HG02973 (cell line): Measurements from ENCODE around the gene AGMO.

Source experiments
- ATAC-seq: cut with Tn5 transposase; IDR thresholded peaks from one replicate; pipeline ENCODE4 v1.9.1; 2021; ENCODE audit warnings: moderate library complexity; ENCODE audit not compliant: unreplicated experiment

Gene AGMO

DNA sequence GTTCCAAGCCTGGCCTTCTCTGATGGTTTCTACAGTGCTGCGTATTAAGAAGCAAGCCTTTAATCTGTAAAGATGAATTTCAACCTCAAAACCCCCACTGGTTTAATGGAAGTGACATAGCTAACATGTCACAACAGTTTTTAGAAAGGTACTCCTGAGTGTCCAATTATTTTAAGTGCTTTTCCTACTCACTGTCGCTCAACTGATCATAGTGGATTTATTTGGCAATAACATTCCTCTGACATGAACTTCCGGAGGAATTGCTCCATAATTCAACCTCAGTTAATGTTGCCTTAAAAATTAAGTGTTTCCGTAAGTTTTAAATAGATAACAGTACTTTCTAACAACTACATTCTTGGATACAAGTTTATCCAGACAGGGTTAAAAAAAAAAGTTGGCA is 57.5 kb downstream of the AGMO start:
- ATAC-seq = no peak

DNA sequence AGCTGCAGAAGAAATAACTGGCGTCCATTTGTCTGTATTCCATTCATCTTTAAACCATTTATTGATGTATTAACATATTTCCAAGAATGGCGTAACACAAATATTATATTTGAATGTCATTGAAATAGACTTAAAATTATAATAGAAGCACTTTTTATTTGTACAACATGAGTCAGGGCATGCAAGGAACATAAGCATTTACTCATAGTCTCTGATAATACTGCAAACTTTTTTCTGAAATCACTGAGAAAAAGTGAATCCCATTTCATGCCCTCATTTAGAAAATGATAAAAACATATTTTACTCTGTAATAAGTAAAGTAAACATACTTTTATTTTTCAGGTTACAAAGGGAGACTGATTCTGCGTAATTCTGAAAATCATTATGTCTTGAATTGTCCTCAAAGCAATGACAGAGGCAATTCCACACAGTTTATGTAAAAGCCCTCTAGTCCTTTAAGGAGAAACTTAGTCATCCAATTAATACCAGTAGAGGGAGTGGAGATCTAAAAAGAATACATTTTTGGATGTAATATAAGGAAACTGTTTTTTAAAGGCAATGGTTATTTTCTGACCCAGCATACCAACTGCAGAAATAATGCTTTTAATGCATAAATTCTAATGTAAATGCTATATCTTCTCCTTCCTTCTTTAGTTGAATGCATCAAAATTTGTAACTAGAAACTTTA is 58.1 kb downstream of the AGMO start:
- no peak for ATAC-seq

DNA sequence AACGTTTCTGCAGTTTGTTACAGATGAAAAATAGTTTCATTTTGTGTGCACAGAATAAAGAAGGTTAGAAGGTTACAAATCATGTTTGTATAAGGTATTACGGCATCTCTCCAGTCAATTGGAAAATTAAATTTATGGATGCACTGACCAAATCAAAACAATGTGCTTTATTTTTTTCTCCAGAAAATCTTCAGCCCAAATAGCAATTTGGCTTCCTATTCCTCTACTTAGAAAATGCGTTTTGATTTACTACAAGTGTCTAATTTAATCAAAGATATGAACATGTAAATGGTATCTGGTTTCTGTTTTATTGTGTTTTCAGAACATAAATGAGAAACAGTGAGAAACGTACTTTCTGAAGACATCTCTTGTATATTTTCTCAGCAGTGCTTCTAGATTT is 63.4 kb downstream of the AGMO start:
- ATAC-seq = no peak

DNA sequence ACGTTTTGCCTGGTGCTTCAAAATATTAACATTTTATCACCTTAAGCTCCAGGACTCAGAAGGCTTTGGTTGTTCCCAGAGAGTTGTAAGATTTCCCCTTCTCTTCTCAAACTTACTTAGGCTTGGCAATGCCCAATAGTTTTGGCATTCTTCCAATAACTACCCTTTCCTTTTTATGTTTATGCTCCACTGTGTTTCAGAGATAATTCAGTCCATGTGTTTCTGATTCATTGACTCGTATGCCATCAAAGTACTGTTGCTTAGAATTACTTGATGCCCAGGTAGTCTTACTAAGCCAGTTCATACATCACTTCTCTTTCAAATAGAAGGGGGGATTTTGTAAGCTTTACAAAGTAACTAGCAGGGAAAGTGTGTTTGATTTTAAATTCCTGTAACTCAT is 66.6 kb downstream of the AGMO start:
- ATAC-seq = no peak

DNA sequence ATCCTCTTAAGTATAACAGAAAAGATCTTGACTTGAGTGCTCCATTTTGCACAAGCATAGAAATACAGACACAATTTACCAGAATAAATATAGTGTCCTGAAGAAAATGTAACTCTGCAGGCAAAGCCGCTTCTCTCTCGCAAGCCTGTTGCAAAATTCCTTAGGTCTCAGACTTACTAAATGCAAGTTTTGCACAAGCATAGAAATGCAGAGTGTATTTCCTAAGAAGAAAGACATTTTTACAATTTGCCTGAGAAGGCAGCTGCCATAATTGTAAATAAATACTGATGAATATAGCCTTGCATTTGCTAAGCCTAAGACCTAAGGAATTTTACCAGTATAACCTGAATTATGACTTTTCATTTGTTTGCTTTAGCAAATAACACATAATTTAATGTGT is 67.1 kb downstream of the AGMO start:
- no peak for ATAC-seq

DNA sequence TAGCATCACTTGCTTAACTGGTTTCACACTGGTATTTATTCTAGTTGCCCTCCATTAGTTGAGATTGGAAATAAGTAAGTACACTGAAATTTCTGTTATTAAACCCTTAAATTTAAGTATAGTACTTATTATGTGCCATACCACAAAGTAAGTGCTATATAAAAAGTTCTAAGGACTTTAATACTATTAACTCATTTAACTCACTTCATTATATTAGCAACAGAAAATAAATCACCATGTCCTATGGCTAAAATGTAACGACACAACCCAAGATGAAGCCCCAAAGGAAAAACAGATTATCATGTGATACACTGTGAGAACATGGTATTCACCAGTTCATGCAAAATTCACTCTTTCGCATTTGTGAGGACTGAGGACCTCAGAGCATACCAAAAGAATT is 70.5 kb downstream of the AGMO start:
- ATAC-seq = no peak

DNA sequence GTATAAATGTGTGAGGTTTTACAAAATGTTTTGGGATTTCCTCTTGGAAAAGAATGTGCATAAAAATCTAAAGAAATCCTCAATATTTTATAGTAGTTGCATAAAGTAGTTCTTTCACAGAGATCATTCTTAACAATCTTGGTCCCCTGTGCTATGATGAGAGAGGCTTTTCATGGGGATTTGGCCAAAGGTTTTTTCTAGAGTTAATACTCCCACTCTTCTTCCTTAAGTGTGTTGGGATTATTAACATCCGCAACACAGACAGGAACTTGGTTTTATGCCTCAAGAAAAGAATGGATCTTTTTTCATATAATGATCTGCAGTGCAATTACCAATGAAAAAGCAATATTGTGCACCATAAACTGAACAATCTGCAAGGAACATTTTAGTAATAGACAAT is 71.5 kb downstream of the AGMO start:
- ATAC-seq = no peak

DNA sequence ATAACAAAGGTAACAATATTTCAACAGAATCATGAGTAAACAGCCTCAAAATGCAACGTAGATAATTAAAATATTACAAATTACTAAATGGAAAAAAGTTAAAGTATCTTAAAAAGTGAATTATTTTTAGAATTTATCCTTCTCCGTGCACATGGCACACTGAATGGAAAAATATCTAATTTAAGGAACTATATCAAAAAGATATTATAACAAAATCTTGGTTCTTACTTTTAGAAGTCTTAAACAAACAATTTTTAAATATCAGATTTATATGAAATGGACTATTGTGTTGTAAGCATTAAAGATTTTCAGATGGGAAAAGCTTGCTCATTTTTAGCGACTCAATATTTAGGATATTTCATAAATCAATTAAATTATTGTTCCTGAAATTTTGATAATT is 72.0 kb downstream of the AGMO start:
- ATAC-seq = no peak

DNA sequence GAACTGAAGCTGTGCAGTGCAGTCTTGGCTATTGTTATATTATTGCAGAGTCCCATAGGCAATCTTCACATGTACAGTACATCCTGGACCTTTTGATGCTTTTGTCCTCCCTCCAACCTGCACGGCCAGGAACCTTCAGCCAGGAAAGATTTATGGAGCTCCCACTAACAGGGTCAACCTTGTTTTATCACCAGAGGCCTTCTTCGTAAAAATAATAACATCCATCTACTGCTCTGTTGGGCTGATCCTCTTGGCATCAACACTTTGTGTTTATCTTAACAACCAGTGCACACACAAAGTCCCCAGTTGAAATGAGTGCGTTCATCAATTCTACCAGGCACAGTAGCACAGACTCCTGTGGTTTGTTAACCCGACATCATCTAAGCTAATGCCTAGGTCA is 72.4 kb downstream of the AGMO start:
- ATAC-seq = no peak

DNA sequence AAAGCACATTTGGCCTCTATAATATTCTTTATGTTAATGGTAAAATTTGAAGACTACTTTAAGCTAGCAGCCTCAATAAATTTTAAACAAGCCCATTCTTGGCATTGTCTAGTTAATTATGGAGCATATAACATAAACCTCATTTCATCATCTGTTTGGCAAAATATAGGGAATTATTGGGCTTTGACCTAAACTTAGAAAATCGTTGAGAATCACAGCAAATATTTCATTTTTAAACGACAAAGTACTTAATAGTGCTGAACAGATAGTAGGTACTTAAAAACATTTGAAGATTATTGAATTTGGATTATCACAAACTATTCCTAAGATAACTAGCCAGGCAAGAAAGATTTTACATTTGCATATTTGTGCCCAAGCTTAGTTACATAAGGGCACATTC is 73.4 kb downstream of the AGMO start:
- ATAC-seq = no peak

DNA sequence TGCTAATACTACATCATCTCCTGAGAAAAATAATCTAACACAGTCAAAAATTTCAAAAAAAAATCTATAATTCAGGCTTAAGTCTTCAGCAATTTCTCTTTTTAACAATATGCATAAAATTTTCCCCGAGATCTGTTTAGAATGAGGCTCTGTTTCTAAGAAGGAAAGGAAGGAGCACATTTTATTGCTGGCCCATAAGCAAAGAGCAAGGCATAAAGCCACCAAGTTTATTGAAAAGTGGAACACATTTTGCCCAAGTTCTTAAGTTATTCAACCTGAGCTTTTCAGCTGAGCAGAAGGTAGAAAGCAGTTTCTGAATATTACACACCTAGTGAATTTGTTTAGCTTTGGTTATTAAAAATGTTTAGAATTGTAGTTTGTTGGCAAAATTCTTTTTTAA is 73.9 kb downstream of the AGMO start:
- no peak for ATAC-seq

DNA sequence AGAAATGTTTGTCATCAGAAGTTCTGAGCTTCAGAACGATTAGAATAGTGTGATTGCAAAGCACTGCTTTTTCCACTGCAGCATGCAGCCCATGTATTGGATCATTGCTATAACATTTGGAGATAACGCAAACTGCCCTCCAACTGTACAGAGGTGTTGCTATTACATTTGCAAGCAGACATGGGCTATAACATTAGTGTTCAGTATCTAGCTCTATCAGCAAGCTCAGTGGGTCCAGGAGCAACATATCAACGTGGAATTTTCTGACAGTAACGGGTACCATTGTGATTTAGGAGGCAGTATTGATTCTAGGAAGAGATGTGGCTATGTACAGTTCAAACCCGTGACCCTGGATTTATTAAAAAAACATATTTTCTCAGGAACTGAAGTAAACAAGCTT is 75.8 kb downstream of the AGMO start:
- no peak for ATAC-seq

DNA sequence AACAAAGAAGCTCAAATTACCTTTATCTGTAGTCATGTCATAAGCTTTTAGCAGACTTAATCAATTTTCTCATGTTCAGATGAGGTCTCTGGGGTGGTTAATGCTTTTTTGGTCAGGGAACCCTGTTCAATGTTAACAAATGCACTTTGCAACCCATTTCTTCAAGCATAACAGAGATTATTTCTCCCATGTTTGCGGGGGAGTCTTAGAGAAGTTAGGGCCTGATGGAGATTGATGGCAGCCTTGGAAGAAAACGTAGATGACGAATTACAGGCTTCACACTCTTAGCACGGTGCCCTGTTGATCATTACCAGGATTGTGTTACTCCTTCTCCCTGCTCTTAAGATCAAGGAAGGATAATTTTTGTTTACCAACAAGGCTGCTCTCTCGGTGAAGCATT is 76.4 kb downstream of the AGMO start:
- no peak for ATAC-seq

DNA sequence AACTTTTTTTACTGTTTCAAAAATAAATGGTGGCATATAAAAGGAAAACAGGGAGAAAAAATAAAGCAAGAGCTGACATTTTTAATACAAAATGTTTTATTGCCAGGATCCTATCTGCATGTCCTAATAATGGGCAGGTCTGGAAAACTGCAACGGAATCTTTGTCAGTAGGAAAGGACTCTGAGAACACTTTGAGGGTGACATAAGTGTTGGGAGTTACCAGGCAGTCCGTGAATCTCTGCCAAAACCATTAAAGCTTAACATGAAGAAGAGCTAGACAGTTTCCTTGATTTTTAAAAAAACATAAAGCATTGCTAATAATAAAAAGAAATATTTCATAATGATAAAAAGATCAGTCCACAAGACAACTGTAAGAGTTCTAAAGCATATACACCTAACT is 80.7 kb downstream of the AGMO start:
- ATAC-seq = no peak

DNA sequence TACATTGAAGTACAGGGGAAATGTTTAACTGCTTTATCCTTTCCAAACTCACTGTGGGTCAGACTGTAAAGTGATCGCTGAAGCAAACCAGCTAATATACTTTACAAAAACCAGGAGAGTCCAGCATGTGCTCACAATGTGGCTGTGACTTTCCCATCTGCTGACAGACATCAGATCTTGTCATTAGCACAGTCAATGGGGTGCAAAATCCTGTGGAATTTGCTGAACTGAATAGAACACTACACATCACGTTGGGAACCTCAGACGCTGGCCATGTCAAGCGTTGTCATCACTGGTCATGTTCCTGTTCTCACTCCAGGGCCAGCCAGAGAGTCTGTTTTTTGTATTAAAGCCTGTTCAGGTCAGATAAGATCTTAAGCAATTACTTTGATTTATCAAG is 83.4 kb downstream of the AGMO start:
- ATAC-seq = no peak

DNA sequence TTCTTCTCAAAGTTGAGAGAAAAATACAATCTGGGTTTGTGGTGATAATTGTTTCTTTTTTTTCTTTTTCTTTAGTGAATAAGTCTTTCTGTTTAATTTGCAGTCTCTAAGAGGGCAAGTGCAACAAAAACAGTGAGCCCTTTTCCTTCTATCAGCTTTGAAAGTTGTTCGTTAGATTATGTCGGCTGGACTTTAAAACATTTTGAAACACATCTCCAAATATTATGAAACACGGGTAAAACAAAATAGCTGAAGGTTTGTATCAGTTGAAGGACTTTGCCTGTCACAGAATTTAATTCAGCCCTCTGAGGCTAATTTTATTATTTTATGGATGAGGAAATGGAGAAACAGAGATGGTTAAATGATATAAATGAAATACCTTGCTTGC is 85.3 kb downstream of the AGMO start:
- no peak for ATAC-seq

DNA sequence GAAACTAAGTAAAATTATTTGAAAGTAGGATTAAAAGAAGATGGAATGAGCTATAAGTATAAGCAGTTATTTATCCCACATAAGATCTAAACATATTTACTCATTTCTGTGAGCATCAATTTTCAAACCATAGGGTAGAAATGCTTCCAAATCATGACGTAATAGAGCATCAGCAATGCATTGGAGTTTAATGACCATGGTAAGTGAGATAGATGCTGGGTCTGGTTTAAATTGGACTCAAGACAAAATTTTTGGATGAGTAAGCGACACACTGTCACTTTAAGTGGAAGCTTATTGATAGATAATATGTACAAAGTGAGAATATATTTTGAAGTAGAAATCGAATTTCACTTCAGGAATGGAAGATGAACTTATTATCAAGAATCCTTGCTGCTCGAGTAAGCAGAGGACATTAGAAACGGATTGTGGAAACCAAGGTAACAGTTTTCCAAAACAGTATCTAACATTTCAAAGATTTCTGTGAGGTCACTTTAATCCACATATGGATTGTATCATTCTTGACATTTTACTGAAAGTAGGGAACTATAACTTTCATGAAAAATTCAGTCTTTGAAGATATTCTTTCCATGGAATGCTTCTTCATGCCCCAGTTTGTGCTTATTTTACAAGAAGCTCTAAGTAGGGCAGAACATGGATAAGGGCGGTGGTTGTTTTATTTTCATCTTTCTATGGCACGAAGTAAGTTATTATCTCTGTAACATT is 85.8 kb downstream of the AGMO start:
- no peak for ATAC-seq

DNA sequence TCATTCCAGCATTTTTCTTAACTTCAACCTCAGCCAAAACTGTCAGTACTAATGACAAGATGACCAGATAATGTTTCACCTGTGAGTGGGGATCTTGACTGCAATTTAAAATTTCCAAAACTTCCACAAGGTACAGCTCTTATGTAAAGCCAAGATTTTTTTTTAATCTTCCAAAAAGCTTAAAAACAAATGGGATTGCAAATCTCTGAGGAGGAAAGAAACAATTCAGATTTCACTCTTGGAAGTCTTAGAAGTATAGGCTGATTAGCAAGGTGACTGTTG is 90.2 kb downstream of the AGMO start:
- ATAC-seq = no peak

DNA sequence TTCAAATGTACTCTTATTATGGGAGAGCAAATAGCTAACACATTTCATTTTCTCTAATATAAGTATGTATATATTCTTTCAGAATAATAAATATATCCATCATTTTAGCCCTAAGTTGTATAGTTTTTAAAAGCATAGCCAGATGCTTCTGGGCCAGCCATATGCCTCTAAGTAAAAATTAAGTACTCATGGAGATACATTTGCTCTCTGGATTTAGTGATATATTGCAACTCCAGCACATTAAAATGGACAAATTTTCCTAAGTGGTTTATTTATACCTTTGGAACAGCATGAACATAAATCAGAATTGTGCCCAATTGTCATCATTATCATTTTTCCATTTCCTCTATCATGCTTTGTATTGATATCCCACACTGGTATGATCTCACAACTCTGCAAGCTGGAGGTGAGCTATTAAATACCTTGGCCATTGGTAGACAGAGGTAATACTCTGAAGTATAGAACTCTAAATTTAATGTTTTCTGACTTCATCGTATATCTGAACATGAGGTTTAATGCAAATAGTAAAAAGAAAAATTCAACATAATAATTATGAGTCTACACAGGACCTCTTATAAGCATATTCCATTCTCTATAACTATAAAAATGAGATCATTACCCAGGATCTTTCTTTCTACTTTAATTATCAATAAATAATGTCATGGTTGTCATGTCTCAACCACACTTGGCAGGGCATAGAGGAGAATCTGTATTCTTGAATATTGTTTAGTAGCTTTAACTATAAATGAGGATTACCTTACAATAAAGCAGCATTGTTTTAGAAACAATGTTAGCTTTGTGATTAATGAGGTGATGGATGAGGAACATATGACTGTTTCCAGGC is 90.8 kb downstream of the AGMO start:
- ATAC-seq = no peak

DNA sequence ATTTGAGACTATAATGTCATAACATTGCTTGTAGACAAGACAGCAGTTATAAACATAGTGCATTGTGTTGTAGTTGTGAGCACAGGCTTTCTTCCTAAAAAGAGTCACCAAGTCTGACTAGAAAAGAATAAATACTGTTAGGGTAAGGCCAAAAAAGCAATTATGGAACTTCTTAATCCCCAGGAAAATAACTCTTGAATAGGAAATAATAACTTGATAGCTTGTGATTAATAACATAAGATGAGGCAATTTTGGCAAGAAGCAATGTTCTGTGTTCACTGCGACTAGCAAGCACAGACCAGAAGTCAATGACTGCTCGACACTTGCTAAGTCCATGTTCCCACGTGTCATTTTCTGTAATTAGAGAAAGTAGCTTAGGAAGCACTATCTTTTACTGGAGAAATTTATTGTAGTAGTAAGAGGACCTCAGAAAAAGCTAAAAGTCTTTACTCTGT is 97.1 kb downstream of the AGMO start:
- no peak for ATAC-seq

DNA sequence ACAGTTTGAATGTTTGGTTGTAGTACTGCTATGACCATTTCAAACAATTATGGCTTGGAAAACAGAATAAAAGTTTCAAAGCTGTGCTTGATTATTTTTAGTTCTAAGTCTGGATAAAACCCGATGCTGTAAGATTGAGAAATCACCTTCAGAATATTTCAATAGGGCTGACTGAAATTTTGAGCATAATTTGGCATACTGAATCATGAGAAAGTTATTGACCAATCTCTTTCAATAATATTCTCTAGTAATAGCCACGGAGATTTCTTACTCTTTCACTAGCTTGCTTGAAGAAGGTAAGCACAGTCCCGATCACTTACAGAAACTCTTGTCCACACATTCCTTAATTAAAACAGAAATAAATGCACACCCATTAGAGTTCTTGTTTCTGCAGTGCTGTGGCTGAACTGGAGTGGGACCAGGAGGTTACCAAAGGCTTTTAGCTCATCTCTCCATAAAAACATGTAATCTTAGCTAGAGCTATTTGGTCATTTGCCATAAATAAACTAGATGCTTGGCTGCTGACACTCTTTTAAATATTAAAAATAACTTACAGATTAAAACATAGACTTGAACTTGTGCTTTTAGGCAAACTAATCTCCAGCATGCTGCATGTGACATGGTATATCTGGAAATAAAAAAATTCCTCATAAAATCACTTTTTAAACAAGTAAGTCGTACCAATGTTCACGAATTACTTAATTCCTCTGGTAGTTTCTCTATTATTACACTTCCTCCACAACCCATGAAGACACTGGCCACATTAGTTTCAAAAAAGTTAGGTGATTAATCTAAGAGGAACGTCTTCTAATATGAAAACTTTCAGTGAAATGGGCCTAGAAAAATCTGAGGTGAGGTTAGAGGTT is 97.8 kb downstream of the AGMO start:
- ATAC-seq = no peak
